SIG-M5 treated with dmso at 0.1 percent for 504 hours (cell line): ENCODE measurements around the gene GNMT.
"Not testable (repeated sequence)": the region's sequence is repeated elsewhere in the genome, so short reads cannot be mapped to it uniquely, and the experiment has no call there.

Experiments used
- DNase-seq: peaks from one replicate; lab custom pipeline; 2025; ENCODE audit not compliant: unreplicated experiment; lab: John Stamatoyannopoulos, UW

The GNMT gene

DNA sequence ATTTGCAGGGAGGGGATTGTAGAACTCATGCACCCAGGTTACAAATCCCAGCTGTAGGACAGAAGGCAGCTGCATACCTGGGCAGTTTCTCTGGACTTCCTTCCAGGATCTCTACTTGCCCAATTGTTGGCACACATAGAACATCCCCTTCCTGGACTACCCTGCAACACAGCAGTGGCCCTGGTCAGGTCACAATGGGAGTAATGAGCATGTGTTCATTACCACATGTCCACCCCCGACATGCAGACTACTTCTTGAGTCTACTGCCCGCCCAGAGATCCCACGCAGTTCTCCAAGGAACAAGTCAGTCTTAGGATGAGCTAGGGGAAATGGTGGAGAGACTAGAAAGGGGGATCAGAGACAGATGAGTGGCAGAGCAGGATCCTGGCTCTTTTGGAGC lies 13.4 kb downstream of the GNMT start:
- no peak for DNase-seq

DNA sequence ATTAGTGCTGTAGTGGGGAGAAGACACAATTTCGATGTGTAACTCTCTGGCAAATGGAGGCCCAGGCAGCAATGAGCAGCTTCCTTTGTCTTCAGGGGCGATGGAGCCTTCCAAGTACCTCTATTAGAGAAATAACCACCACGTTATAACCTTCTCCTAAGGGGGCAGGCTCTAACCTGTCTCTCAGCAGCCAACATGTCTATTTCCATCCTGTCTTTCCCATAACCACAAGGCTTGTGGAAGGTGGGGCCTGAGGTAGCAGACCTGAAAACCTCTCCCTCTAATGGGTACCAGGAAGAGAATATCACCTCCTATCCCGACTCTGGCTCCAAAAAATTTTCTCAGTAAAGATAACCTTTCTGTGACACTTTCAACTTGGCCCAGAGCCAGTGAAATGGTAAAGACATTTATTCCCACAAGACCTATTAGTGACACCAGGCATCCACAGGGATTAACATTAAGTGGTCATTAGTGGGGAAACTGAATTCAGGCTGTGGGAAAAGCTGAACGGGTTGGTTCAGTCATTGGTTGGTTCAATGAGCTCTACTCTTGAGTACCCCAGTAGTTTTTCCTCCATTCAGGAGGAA lies 14.5 kb downstream of the GNMT start:
- no peak for DNase-seq

DNA sequence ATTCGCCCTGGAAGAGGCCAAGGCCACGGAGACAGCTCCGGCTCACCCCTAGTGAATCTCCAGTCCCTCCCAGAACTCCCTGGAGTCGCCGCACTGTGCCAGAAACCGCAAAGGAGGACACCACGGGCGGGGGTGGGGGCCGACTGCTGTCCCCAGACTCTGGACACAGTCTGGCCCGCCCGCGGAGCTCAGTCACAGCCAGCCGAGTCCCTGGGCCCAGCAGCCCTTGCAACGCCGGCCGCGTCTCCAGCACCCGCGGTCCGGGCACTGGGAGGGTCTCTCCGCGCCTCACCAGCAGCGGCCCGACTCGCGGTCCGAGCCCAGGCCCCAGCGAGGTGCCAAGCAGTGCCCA lies 17.9 kb downstream of the GNMT start:
- DNase-seq = no peak

- DNase-seq = peak; percentile 92
Observed at GRCh38 chr6:42978839-42979522, 18.4 kb downstream of the GNMT start, which contains the start of gene PEX6. PEX6 (minus strand) TSS chr6:42979181; CDS start chr6:42979150, 31 bp downstream.

GRCh38 chr6:42979523-42980177 lies 19.1 kb downstream of the GNMT start:
- no peak for DNase-seq

GRCh38 chr6:42981836-42982235 lies 21.3 kb downstream of the GNMT start:
- DNase-seq = no peak

DNA sequence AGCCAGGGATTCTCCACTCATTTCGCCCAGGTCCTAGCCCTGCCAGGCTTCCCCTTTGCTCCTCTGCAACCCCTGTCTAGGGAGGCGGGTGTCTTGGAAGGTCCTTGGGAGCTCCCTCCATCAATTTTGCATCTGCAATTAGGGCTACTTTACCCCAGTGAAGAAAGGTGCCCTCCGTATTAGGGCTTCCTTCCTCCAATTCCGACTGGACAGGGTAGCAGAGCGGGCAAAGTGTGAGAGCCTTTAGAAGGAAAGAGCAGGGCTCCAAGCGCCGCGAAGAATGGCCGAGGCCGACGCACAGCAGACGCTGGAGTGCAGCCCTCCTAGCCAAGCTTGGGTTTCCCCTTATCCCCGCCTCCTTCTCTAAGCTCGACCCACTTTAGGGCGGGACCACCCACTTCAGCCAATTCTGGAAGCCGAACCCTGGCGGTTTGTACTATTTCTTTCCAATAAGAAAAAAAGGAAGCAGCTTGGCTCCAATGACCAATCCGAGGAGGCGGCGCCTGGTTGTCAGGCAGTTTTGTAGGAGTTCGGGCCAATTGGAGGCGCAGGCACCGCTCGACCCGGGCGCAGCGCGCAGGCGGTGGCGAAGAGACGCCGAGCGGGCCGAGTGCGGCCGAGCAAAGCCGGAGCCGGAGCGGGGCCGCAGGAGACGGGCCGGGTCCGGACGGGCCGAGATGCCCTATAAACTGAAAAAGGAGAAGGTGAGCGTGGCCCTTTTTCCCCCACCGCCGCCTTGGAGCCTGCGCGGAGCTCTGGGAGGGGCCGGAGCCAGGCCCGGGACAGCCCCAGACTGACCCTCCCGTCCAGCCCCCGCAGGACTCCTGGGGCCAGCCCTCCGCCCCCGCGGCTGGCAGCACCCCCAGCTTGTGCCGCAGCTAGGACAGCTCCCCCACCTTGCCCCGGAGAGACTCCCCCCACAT lies 23.7 kb downstream of the GNMT start, which contains the start of gene PPP2R5D:
Gene PPP2R5D (plus strand): TSS at position 570 of the 923 bp plus-strand sequence. CDS start 108 bp downstream, at position 678.
- peak; percentile 98 for DNase-seq

DNA sequence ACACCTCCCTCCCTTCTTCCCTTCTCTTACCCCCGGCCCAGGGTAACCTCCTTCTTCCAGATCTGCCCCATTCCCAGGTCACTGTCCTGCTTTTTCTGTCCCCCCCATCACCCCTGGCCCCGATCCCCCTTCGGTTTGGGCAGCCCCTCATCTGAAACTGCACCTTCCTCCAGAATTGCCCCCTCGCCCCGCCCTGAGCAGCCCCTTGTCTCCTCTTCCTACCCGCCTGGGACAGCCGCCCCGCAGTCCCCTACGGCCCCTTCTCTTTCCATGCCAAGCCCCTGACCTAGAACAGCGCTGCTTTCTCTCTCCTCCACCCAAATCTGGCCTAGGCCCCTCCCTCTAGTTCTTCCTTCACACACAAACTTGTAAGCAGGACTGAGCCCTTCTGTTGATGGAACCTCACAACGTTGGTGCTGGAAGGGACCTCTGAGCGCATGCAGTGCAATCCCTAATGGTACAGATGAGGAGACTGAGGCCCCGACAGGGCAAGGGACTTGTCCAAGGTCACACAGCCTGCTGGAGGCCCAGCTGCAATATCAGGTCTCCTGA lies 24.4 kb downstream of the GNMT start:
- no peak for DNase-seq

GRCh38 chr6:42987533-42988451 lies 27.2 kb downstream of the GNMT start:
- no peak for DNase-seq

DNA sequence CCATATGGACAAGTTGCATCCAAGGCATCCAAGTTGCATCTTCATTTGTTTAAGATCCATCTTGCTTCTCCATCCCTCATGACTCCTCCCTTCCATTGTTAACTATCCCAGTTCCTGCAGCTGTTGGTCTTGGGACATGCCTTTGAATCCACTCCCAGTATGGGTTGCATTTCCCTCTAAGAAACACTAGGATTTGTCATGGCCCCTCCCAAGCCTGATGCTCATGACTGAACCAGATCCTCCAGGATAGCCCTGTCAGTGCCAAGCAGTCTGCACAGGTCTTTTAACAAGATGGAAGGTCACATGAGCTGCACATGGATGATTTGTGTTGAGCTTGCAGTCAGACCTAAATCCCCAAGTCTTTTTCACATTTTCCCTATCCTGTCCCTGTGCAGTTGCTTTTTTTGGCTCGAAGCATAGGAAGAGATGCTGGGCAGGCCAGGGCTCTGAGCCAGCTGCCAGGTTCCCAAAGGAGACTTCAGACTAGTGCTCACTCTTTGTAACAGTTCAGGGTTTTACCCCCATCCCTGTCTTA lies 28.0 kb downstream of the GNMT start:
- no peak for DNase-seq

GRCh38 chr6:42989923-42990322 lies 29.4 kb downstream of the GNMT start:
- no peak for DNase-seq

GRCh38 chr6:42993445-42993844 lies 32.9 kb downstream of the GNMT start:
- no peak for DNase-seq

- DNase-seq = no peak
Observed at GRCh38 chr6:42996513-42996912, 36.0 kb downstream of the GNMT start.

GRCh38 chr6:42998205-42998604 lies 37.7 kb downstream of the GNMT start:
- DNase-seq = not testable (repeated sequence)

DNA sequence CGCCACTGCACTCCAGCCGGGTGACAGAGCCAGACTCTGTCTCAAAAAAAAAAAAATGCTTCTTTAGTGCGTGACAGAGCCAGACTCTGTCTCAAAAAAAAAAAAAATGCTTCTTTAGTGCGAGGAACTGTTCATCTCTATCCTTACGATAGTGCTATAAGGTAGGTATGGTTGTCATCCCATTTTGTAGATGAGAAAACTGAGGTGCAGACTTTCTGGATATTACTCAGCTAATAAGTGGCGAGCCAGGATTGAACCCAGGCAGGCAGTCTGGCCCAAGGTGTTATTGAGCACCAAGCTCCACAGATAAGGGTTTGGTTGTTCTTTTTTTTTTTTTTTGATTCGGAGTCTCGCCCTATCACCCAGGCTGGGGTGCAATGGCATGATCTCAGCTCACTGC lies 41.3 kb downstream of the GNMT start:
- no peak for DNase-seq

DNA sequence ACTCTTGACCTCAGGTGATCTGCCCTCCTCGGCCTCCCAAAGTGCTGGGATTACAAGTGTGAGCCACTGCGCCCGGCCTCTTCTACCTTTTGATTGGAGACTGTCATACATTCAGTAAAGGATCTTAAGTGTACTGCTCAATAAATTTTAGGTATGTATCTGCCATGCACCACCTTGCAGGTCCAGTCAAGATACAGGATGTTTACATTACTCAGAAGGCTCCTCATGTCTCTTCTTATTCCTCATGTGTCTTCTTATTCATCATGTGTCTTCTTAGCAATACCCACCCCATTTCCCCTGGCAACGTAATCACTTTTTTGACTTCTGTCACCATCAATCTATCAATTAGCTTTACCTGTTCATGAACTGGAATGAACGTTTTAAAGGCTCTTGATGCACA lies 45.3 kb downstream of the GNMT start:
- no peak for DNase-seq

- no peak for DNase-seq
Observed at GRCh38 chr6:43006251-43006650, 45.7 kb downstream of the GNMT start.

DNA sequence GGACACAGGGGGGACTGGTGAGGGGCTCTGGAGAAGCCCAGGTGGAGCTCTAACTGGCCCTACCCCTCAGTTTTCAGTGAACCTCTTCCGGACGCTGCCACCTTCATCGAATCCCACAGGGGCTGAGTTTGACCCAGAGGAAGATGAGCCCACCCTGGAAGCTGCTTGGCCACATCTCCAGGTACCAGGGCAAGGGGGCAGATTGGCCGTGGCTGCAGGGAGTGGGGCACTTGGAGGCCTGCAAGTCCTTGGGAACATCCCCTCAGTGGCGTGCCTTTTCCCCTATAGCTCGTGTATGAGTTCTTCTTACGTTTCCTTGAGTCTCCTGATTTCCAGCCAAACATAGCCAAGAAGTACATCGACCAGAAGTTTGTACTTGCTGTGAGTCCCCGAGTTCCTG lies 46.6 kb downstream of the GNMT start:
- no peak for DNase-seq

DNA sequence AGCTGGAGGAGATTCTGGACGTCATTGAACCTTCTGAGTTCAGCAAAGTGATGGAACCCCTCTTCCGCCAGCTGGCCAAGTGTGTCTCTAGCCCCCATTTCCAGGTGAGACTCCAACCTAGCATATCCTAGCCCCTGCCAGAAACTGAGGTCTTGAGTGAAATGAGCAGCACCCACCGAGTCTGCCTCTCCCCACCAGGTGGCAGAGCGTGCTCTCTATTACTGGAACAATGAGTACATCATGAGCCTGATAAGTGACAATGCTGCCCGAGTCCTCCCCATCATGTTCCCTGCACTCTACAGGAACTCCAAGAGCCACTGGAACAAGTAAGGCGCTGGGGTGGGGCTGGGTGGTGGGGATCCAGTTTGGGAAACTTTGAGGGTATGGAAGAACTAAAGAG lies 48.6 kb downstream of the GNMT start:
- no peak for DNase-seq

DNA sequence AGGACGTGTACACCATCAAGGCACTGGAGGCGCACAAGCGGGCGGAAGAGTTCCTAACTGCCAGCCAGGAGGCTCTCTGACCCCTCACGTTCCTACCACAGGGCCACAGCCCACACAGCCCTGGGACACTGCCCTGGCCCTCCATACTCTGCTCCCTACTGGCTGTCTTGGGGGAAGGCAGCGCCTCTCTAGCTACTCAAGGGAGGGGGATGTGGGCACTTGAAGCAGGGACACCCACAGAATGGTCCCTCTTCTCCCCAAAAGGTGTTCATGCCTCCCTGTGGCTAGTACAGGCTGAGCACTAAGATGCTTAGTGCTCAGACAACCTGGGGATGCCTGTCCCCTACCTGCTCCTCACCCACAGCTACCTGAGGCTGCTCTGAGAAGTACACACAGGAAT lies 50.7 kb downstream of the GNMT start:
- DNase-seq = no peak
